ENCODE results near the gene WDR7. TPM values are rescaled to one million over a fixed set of nuclear protein-coding genes. Genes with fewer than 3 reads are reported as not detected.

The WDR7 gene
- total RNA-seq, 2 experiments from 2014 or later, result 28.8 to 30.5 TPM

- no peaks in the 10 kb centered on the region for H3K4me1 Mint-ChIP-seq (ENCODE audit: low read depth)
These were observed 372.2 kb downstream of the WDR7 start for GRCh38 chr18:57023275-57023882.

GRCh38 chr18:57025540-57025939 lies 374.4 kb downstream of the WDR7 start:
- TF ChIP-seq, protein P1, sequence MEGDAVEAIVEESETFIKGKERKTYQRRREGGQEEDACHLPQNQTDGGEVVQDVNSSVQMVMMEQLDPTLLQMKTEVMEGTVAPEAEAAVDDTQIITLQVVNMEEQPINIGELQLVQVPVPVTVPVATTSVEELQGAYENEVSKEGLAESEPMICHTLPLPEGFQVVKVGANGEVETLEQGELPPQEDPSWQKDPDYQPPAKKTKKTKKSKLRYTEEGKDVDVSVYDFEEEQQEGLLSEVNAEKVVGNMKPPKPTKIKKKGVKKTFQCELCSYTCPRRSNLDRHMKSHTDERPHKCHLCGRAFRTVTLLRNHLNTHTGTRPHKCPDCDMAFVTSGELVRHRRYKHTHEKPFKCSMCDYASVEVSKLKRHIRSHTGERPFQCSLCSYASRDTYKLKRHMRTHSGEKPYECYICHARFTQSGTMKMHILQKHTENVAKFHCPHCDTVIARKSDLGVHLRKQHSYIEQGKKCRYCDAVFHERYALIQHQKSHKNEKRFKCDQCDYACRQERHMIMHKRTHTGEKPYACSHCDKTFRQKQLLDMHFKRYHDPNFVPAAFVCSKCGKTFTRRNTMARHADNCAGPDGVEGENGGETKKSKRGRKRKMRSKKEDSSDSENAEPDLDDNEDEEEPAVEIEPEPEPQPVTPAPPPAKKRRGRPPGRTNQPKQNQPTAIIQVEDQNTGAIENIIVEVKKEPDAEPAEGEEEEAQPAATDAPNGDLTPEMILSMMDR (IDR thresholded peaks at IDR 0.05), result no peak
- H3K27me3 Mint-ChIP-seq, result no peaks in the 10 kb centered on the region
- no peaks in the 10 kb centered on the region for H3K4me1 Mint-ChIP-seq (ENCODE audit: low read depth)
- CTCF ChIA-PET, result no interaction called here
- POLR2A ChIA-PET, result no interaction called here
- H3K27me3 ChIP-seq (ENCODE audit: control insufficient read depth in 1 of 2, insufficient read depth in 2 of 2, low read length in 2 of 2), result no peaks in the 10 kb centered on the region
- intact Hi-C loops (cut with DNase I, micrococcal nuclease), result no loop called here
- H3K36me3 ChIP-seq (ENCODE audit: insufficient read depth, low read length), result peaks cover 34% of the 10 kb centered on the region
- peaks cover 90% of the 10 kb centered on the region for H3K36me3 Mint-ChIP-seq (ENCODE audit: low read depth)
- H3K4me1 ChIP-seq (ENCODE audit: insufficient read depth, low read length), result no peaks in the 10 kb centered on the region
- no peak overlapping the region for H3K4me3 ChIP-seq (ENCODE audit: low read length)
- no peak overlapping the region for H3K27ac ChIP-seq (ENCODE audit: low read depth in 1 of 2, low read length in 2 of 2)
- ATAC-seq (ENCODE audit: poor library complexity) (no peak), DNase-seq (no peak)
- no peak overlapping the region for H3K4me3 Mint-ChIP-seq
- no peaks in the 10 kb centered on the region for H3K9me3 Mint-ChIP-seq
- no peaks in the 10 kb centered on the region for H3K9me3 ChIP-seq (ENCODE audit: control insufficient read depth in 1 of 2, insufficient read depth in 1 of 2, low read length in 2 of 2)
- no peak overlapping the region for H3K27ac Mint-ChIP-seq

More at GRCh38 chr18:57023275-57023882, 372.2 kb downstream of the WDR7 start:
- TF ChIP-seq, protein P1 (IDR thresholded peaks at IDR 0.05), result no peak
- Histone ChIP-seq H3K27me3 (ENCODE audit: control insufficient read depth in 1 of 2, insufficient read depth in 2 of 2, low read length in 2 of 2) (no peaks in the 10 kb centered on the region), H3K4me3 (ENCODE audit: low read length) (no peak overlapping the region), H3K27ac (ENCODE audit: low read depth in 1 of 2, low read length in 2 of 2) (no peak overlapping the region), H3K4me1 (ENCODE audit: insufficient read depth, low read length) (no peaks in the 10 kb centered on the region), H3K9me3 (ENCODE audit: control insufficient read depth in 1 of 2, insufficient read depth in 1 of 2, low read length in 2 of 2) (no peaks in the 10 kb centered on the region), H3K36me3 (ENCODE audit: insufficient read depth, low read length) (peaks cover 22% of the 10 kb centered on the region)
- no peak for ATAC-seq (ENCODE audit: poor library complexity)
- Mint-ChIP-seq H3K27ac (no peak overlapping the region), H3K9me3 (no peaks in the 10 kb centered on the region), H3K27me3 (no peaks in the 10 kb centered on the region), H3K36me3 (ENCODE audit: low read depth) (peaks cover 79% of the 10 kb centered on the region), H3K4me3 (no peak overlapping the region)
- intact Hi-C loops (cut with DNase I, micrococcal nuclease), result no loop called here
- no peak for DNase-seq
- CTCF ChIA-PET, result no interaction called here
- POLR2A ChIA-PET, result no interaction called here

DNA sequence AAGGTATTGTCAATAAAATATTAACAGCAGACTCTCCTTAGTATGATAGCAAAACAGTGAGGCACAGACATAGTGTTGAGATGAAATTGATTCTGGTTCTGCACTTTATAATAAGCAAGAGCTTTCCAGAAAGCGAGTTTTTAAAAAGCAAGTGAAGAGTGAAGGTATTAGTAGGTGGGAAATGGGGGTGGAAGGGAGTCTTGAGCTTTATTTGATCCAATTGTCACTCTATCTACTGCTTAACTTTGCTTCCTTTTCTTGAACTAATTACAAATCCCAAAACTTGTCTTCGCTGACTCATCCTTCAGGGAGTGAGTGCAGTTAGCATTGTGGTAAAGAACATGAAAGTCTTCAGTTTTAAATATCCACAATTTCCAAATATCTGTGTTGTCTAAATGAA lies 375.2 kb downstream of the WDR7 start:
- TF ChIP-seq, protein P1 (IDR thresholded peaks at IDR 0.05), result no peak
- Mint-ChIP-seq H3K9me3 (no peaks in the 10 kb centered on the region), H3K36me3 (ENCODE audit: low read depth) (peaks cover 89% of the 10 kb centered on the region), H3K4me1 (ENCODE audit: low read depth) (no peaks in the 10 kb centered on the region), H3K27me3 (no peaks in the 10 kb centered on the region), H3K4me3 (no peak overlapping the region), H3K27ac (no peak overlapping the region)
- Histone ChIP-seq H3K4me3 (ENCODE audit: low read length) (no peak overlapping the region), H3K27ac (ENCODE audit: low read depth in 1 of 2, low read length in 2 of 2) (no peak overlapping the region), H3K27me3 (ENCODE audit: control insufficient read depth in 1 of 2, insufficient read depth in 2 of 2, low read length in 2 of 2) (no peaks in the 10 kb centered on the region), H3K36me3 (ENCODE audit: insufficient read depth, low read length) (peaks cover 32% of the 10 kb centered on the region), H3K4me1 (ENCODE audit: insufficient read depth, low read length) (no peaks in the 10 kb centered on the region), H3K9me3 (ENCODE audit: control insufficient read depth in 1 of 2, insufficient read depth in 1 of 2, low read length in 2 of 2) (no peaks in the 10 kb centered on the region)
- ATAC-seq (ENCODE audit: poor library complexity), result no peak
- no peak for DNase-seq
- ChIA-PET CTCF (no interaction called here), POLR2A (no interaction called here)
- intact Hi-C loops (cut with DNase I, micrococcal nuclease), result no loop called here
